IMR-90 (cell line): ENCODE data around the gene ERMN. TPM values are rescaled to one million over a fixed set of nuclear protein-coding genes. Genes with fewer than 3 reads are reported as not detected.

Experiments used
- ATAC-seq: fragments of 200-7000 bp; cut with Tn5 transposase; 2 replicates; pipeline ENCODE4 v1.9.1; 2020; ENCODE audit warnings: low read depth, mild to moderate bottlenecking, moderate library complexity
- BruUV-seq: library from RNA; stranded (reverse); fragments of 400-500 nt; replicated peaks from 2 replicates; lab custom pipeline; 2021; lab: Mats Ljungman, UMichigan
- CTCF ChIA-PET: fragments of 300-600 bp; formaldehyde crosslinking; extraction: SDS; loops from one replicate; lab custom pipeline; 2021; ENCODE audit warnings: antibody characterized with exemption; lab: Yijun Ruan, JAX
- POLR2A ChIA-PET: fragments of 300-600 bp; sonication (Branson Sonifier 250); formaldehyde crosslinking; loops from one replicate; lab custom pipeline; 2022; ENCODE audit warnings: antibody characterized with exemption; ENCODE audit not compliant: unreplicated experiment; lab: Charles Lee
- DNase-seq: peaks from one replicate; pipeline ENCODE4 v3.0.0; 2013
- H2AFZ ChIP-seq: replicated peaks from 2 replicates; pipeline ENCODE3; 2013; ENCODE audit warnings: low read length, mild to moderate bottlenecking; ENCODE audit not compliant: poor library complexity
- H2AK5ac ChIP-seq: 2 replicates; pipeline ENCODE4 v1.6.1; 2013; ENCODE audit warnings: low read depth, low read length, inconsistent platforms
- H2AK9ac ChIP-seq: replicated peaks from 2 replicates; pipeline ENCODE3; 2013; ENCODE audit warnings: mild to moderate bottlenecking, low read depth, low read length, moderate library complexity; ENCODE audit not compliant: poor library complexity
- H2BK120ac ChIP-seq: 2 replicates; pipeline ENCODE4 v1.6.1; 2013; ENCODE audit warnings: low read depth, low read length, inconsistent platforms
- H2BK15ac ChIP-seq: 3 replicates; pipeline ENCODE4 v1.6.1; 2013; ENCODE audit warnings: low read depth, low read length, inconsistent platforms
- H2BK20ac ChIP-seq: 2 replicates; pipeline ENCODE4 v1.6.1; 2013; ENCODE audit warnings: low read depth, mild to moderate bottlenecking, inconsistent platforms, low read length, moderate library complexity
- H2BK5ac ChIP-seq: 2 replicates; pipeline ENCODE4 v1.6.1; 2013; ENCODE audit warnings: mild to moderate bottlenecking, low read depth, low read length, inconsistent platforms; ENCODE audit not compliant: poor library complexity, severe bottlenecking
- H3K14ac ChIP-seq: replicated peaks from 2 replicates; pipeline ENCODE4 v1.6.1; 2013; ENCODE audit warnings: low read depth, low read length, inconsistent platforms
- H3K18ac ChIP-seq: 2 replicates; pipeline ENCODE4 v1.6.1; 2013; ENCODE audit warnings: low read depth, low read length, control low read depth
- H3K23ac ChIP-seq: 2 replicates; pipeline ENCODE4 v1.6.1; 2013; ENCODE audit warnings: low read depth, low read length, inconsistent platforms
- H3K27ac ChIP-seq: 2 replicates; pipeline ENCODE4 v1.5.1; 2013; ENCODE audit warnings: mild to moderate bottlenecking, control low read depth, low read length; ENCODE audit not compliant: insufficient read depth
- H3K27me3 ChIP-seq: 2 replicates; pipeline ENCODE4 v1.6.1; 2013; ENCODE audit warnings: low read length; ENCODE audit not compliant: control insufficient read depth, insufficient read depth
- H3K36me3 ChIP-seq: 2 replicates; pipeline ENCODE4 v1.6.1; 2013; ENCODE audit warnings: low read length, mixed read lengths; ENCODE audit not compliant: control insufficient read depth, insufficient read depth
- H3K4ac ChIP-seq: 2 replicates; pipeline ENCODE4 v1.6.1; 2013; ENCODE audit warnings: low read depth, low read length, inconsistent platforms
- H3K4me1 ChIP-seq: 2 replicates; pipeline ENCODE4 v1.6.1; 2013; ENCODE audit warnings: low read length, mixed read lengths; ENCODE audit not compliant: control insufficient read depth, insufficient read depth
- H3K4me2 ChIP-seq: 2 replicates; pipeline ENCODE4 v1.6.1; 2013; ENCODE audit warnings: low read depth, mild to moderate bottlenecking, control low read depth, low read length, moderate library complexity
- H3K4me3 ChIP-seq: 2 replicates; pipeline ENCODE4 v1.5.1; 2013; ENCODE audit warnings: low read depth, mild to moderate bottlenecking, control low read depth, low read length, moderate library complexity; ENCODE audit not compliant: insufficient read depth
- H3K56ac ChIP-seq: 2 replicates; pipeline ENCODE4 v1.6.1; 2013; ENCODE audit warnings: low read length, inconsistent platforms; ENCODE audit not compliant: insufficient read depth; ENCODE audit errors: extremely low read depth
- H3K79me1 ChIP-seq, 2 experiments: 2 replicates each; pipeline ENCODE4 v1.6.1; 2013; ENCODE audit warnings: low read length in 2 of 2, inconsistent platforms in 1 of 2, low read depth in 1 of 2
- H3K9ac ChIP-seq: 2 replicates; pipeline ENCODE4 v1.6.1; 2013; ENCODE audit warnings: low read depth, low read length, control low read depth
- H3K9me1 ChIP-seq: 2 replicates; pipeline ENCODE4 v1.6.1; 2013; ENCODE audit warnings: low read length, inconsistent platforms; ENCODE audit not compliant: insufficient read depth
- H3K9me3 ChIP-seq: 2 replicates; pipeline ENCODE4 v1.6.1; 2013; ENCODE audit warnings: low read length; ENCODE audit not compliant: control insufficient read depth, insufficient read depth
- H4K20me1 ChIP-seq: 2 replicates; pipeline ENCODE4 v1.6.1; 2013; ENCODE audit warnings: low read length, inconsistent platforms; ENCODE audit not compliant: insufficient read depth
- H4K5ac ChIP-seq: 2 replicates; pipeline ENCODE4 v1.6.1; 2013; ENCODE audit warnings: mild to moderate bottlenecking, low read depth, low read length, control low read depth
- H4K8ac ChIP-seq, 2 experiments: 2 replicates each; pipeline ENCODE4 v1.6.1; 2013; ENCODE audit warnings: low read depth in 2 of 2, low read length in 2 of 2, control low read depth in 1 of 2, inconsistent platforms in 1 of 2
- H4K91ac ChIP-seq: 2 replicates; pipeline ENCODE4 v1.6.1; 2013; ENCODE audit warnings: low read depth, low read length, inconsistent platforms; ENCODE audit not compliant: insufficient read depth
- BHLHE40 ChIP-seq: fragments of 150-350 bp; IDR thresholded peaks from 2 replicates; pipeline ENCODE4 v1.6.1; 2016; ENCODE audit warnings: mild to moderate bottlenecking, low read depth, low read length
- CEBPB ChIP-seq: IDR thresholded peaks from 2 replicates; pipeline ENCODE4 v1.6.1; 2012; ENCODE audit warnings: low read depth, low read length, improper control_type of control experiment
- CHD1 ChIP-seq: IDR thresholded peaks from 2 replicates; pipeline ENCODE4 v1.6.1; 2012; ENCODE audit warnings: low read depth, low read length, improper control_type of control experiment
- MAFK ChIP-seq: IDR thresholded peaks from 2 replicates; pipeline ENCODE4 v1.6.1; 2012; ENCODE audit warnings: low read depth, low read length, improper control_type of control experiment
- MXI1 ChIP-seq: IDR thresholded peaks from 2 replicates; pipeline ENCODE4 v1.6.1; 2012; ENCODE audit warnings: low read depth, mild to moderate bottlenecking, low read length, moderate library complexity, borderline replicate concordance
- RFX5 ChIP-seq: IDR thresholded peaks from 2 replicates; pipeline ENCODE4 v1.8.0; 2012; ENCODE audit warnings: low read depth, mild to moderate bottlenecking, low read length, moderate library complexity
- SMC3 ChIP-seq: fragments of 150-350 bp; IDR thresholded peaks from 2 replicates; pipeline ENCODE4 v1.6.1; 2016; ENCODE audit warnings: low read depth, mild to moderate bottlenecking, antibody characterized with exemption, low read length, moderate library complexity
- WGBS, 2 experiments: methylation state at CpG; one replicate each; pipeline versions ENCODE4 v1.1.5 to v1.1.7; 2013; ENCODE audit warnings: missing lambda C conversion rate in 2 of 2; ENCODE audit not compliant: insufficient read length in 1 of 2; ENCODE audit errors: extremely low coverage in 2 of 2; 5-methylcytosine and 5-hydroxymethylcytosine counted together
- dilution Hi-C: fragments of 300-500 bp; cut with HindIII; formaldehyde crosslinking; loops from one replicate; pipeline ENCODE4 v1.14.3; 2018; ENCODE audit warnings: low sequenced_read_pairs; ENCODE audit not compliant: unreplicated experiment
- in situ Hi-C: fragments of 300-500 bp; cut with MboI; formaldehyde crosslinking; loops from 3 replicates; pipeline ENCODE4 v1.14.3; 2019; ENCODE audit warnings: low sequenced_read_pairs, inconsistent platforms, mixed read lengths
- intact Hi-C: fragments of 100-400 bp; cut with micrococcal nuclease; formaldehyde crosslinking; loops from 2 replicates; pipeline ENCODE4 v1.10.0; 2022
- polyA plus RNA-seq, 3 experiments: library from polyadenylated mRNA; depleted of rRNA; stranded (reverse); fragments of >200 nt; gene quantifications; 2 replicates each; pipeline ENCODE4 v1.2.3, GENCODE V29; 2012; ENCODE audit warnings: low replicate concordance in 1 of 3
- total RNA-seq: library from RNA; depleted of rRNA; stranded (reverse); fragments of >200 nt; gene quantifications from 2 replicates; pipeline ENCODE4 v1.2.3, GENCODE V29; 2012
- TF ChIP-seq, protein P1 (sequence below): fragments of 150-350 bp; IDR thresholded peaks from 2 replicates; pipeline ENCODE4 v1.6.1; 2017; ENCODE audit warnings: mild to moderate bottlenecking, antibody characterized with exemption, low read length, low read depth
- TF ChIP-seq, protein P2 (sequence below): fragments of 150-350 bp; IDR thresholded peaks from 2 replicates; pipeline ENCODE4 v1.6.1; 2016; ENCODE audit warnings: low read depth, mild to moderate bottlenecking, low read length, moderate library complexity, borderline replicate concordance

Gene ERMN
- total and polyA plus RNA-seq, 2 of the 4 experiments (the other 2 are of a cell fraction), result not detected

DNA sequence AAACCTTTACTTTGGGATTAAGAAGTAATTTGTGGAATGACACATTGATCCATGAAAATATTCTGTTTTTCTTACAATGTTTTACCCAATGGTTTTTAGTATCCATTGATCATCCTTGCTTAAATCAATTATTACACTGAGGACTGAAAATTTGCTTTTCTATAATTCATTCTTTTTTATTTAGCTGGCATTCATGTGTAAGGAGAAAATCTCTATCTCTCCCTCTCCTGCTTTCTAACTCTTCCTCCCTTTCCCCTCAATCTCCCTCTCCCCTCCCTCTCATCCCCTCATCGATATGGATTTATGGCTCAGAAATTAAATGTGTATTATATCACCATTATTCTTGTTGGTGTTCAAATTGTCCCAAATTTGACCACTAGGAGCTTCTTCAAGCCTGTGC is 38.5 kb downstream of the ERMN start:
- no peak overlapping the region for H3K14ac ChIP-seq
- H3K79me1 ChIP-seq, result peaks cover 8 to 13% of the 10 kb centered on the region in 2 experiments
- ATAC-seq, result no peak
- peaks cover 5% of the 10 kb centered on the region for H3K36me3 ChIP-seq
- peaks cover 3% of the 10 kb centered on the region; the same call in 1 of the 2 replicates for H4K20me1 ChIP-seq
- WGBS, 2 experiments, result no CpG with 5 or more reads among the region's 1 CpG
- no peak overlapping the region for H3K4ac ChIP-seq
- H4K8ac ChIP-seq, result no peak overlapping the region
- BruUV-seq, result no TSS peak
- H4K5ac ChIP-seq, result no peak overlapping the region
- H4K91ac ChIP-seq, result no peak overlapping the region
- no peak overlapping the region for H3K4me2 ChIP-seq
- H2AFZ ChIP-seq, result no peak overlapping the region
- H3K23ac ChIP-seq, result no peak overlapping the region
- H2BK120ac ChIP-seq, result no peak overlapping the region
- no peak overlapping the region for H3K9ac ChIP-seq
- no peak overlapping the region for H3K56ac ChIP-seq
- no peaks in the 10 kb centered on the region for H3K27me3 ChIP-seq
- ChIA-PET CTCF (interaction anchor here (1.4 kb wide), 1 partner anchor 12 kb away, joined by 3 read pairs; no protein-coding TSS in a partner anchor), POLR2A (no interaction called here)
- no peaks in the 10 kb centered on the region for H3K9me3 ChIP-seq
- H2BK15ac ChIP-seq, result no peak overlapping the region
- in situ Hi-C loops (no loop called here), intact Hi-C loops (no loop called here), dilution Hi-C loops (no loop called here)
- H2AK9ac ChIP-seq, result no peak overlapping the region
- H3K27ac ChIP-seq, result no peak overlapping the region
- no peak for DNase-seq
- H2AK5ac ChIP-seq, result no peak overlapping the region
- H2BK5ac ChIP-seq, result no peak overlapping the region
- H3K4me3 ChIP-seq, result no peak overlapping the region
- no peak overlapping the region for H3K18ac ChIP-seq
- H2BK20ac ChIP-seq, result no peak overlapping the region
- peaks cover 10% of the 10 kb centered on the region; the same call in 1 of the 2 replicates for H3K9me1 ChIP-seq
- TF ChIP-seq RFX5, result no peak
- no peak for TF ChIP-seq CHD1
- TF ChIP-seq CEBPB, result no peak
- no peak for TF ChIP-seq BHLHE40
- TF ChIP-seq SMC3, result no peak
- TF ChIP-seq, protein P1, sequence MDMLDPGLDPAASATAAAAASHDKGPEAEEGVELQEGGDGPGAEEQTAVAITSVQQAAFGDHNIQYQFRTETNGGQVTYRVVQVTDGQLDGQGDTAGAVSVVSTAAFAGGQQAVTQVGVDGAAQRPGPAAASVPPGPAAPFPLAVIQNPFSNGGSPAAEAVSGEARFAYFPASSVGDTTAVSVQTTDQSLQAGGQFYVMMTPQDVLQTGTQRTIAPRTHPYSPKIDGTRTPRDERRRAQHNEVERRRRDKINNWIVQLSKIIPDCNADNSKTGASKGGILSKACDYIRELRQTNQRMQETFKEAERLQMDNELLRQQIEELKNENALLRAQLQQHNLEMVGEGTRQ, result no peak
- TF ChIP-seq, protein P2, sequence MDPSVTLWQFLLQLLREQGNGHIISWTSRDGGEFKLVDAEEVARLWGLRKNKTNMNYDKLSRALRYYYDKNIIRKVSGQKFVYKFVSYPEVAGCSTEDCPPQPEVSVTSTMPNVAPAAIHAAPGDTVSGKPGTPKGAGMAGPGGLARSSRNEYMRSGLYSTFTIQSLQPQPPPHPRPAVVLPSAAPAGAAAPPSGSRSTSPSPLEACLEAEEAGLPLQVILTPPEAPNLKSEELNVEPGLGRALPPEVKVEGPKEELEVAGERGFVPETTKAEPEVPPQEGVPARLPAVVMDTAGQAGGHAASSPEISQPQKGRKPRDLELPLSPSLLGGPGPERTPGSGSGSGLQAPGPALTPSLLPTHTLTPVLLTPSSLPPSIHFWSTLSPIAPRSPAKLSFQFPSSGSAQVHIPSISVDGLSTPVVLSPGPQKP, result no peak
- TF ChIP-seq MAFK, result no peak
- TF ChIP-seq MXI1, result no peak
- H3K4me1 ChIP-seq, result peaks cover 5% of the 10 kb centered on the region
